ENCODE measurements around the gene SORBS1.

SORBS1 gene

GRCh38 chr10:95564291-95564690, 3.1 kb upstream of the SORBS1 start:
- no peak for DNase-seq

GRCh38 chr10:95562341-95562965, 1.3 kb upstream of the SORBS1 start:
- no peak for DNase-seq

- no peak for DNase-seq
Observed at GRCh38 chr10:95561864-95562177, 650 bp upstream of the SORBS1 start.

GRCh38 chr10:95560278-95561176, 644 bp downstream of the SORBS1 start:
- peak; percentile 57 for DNase-seq

GRCh38 chr10:95559896-95560277, 1.3 kb downstream of the SORBS1 start:
- DNase-seq: no peak

GRCh38 chr10:95559471-95559870, 1.7 kb downstream of the SORBS1 start:
- DNase-seq: no peak

GRCh38 chr10:95558593-95559320, 2.4 kb downstream of the SORBS1 start:
- no peak for DNase-seq

GRCh38 chr10:95556994-95557767, 4.0 kb downstream of the SORBS1 start:
- DNase-seq: no peak

- no peak for DNase-seq
Observed at GRCh38 chr10:95553674-95554073, 7.5 kb downstream of the SORBS1 start.

- no peak for DNase-seq
Observed at GRCh38 chr10:95552679-95553342, 8.4 kb downstream of the SORBS1 start.

- no peak for DNase-seq
Observed at GRCh38 chr10:95550073-95550672, 11.0 kb downstream of the SORBS1 start.

GRCh38 chr10:95547791-95548435, 13.3 kb downstream of the SORBS1 start:
- no peak for DNase-seq

GRCh38 chr10:95547197-95547596, 14.0 kb downstream of the SORBS1 start:
- no peak for DNase-seq

GRCh38 chr10:95545981-95546380, 15.2 kb downstream of the SORBS1 start:
- DNase-seq: no peak

- DNase-seq: no peak
Observed at GRCh38 chr10:95544783-95545500, 16.2 kb downstream of the SORBS1 start.

- no peak for DNase-seq
Observed at GRCh38 chr10:95543459-95543858, 17.7 kb downstream of the SORBS1 start.

GRCh38 chr10:95542761-95543160, 18.4 kb downstream of the SORBS1 start:
- DNase-seq: no peak

GRCh38 chr10:95542330-95542729, 18.8 kb downstream of the SORBS1 start:
- no peak for DNase-seq

GRCh38 chr10:95540514-95541052, 20.6 kb downstream of the SORBS1 start:
- no peak for DNase-seq

GRCh38 chr10:95539560-95540284, 21.4 kb downstream of the SORBS1 start:
- no peak for DNase-seq

All from stimulated activated CD8-positive, alpha-beta memory T cell treated with anti-CD3 and anti-CD28 coated beads, Interleukin-4, amount 100 ng/mL, for 48 hours (primary cell).